ENCODE data around the gene GRN.
"Not testable (repeated sequence)": the region's sequence is repeated elsewhere in the genome, so short reads cannot be mapped to it uniquely, and the experiment has no call there.

GRN gene

GRCh38 chr17:44323359-44324091 lies 21.6 kb upstream of the GRN start:
- H3K4me1 ChIP-seq: no peaks in the 10 kb centered on the region
- TF ChIP-seq, protein P1, sequence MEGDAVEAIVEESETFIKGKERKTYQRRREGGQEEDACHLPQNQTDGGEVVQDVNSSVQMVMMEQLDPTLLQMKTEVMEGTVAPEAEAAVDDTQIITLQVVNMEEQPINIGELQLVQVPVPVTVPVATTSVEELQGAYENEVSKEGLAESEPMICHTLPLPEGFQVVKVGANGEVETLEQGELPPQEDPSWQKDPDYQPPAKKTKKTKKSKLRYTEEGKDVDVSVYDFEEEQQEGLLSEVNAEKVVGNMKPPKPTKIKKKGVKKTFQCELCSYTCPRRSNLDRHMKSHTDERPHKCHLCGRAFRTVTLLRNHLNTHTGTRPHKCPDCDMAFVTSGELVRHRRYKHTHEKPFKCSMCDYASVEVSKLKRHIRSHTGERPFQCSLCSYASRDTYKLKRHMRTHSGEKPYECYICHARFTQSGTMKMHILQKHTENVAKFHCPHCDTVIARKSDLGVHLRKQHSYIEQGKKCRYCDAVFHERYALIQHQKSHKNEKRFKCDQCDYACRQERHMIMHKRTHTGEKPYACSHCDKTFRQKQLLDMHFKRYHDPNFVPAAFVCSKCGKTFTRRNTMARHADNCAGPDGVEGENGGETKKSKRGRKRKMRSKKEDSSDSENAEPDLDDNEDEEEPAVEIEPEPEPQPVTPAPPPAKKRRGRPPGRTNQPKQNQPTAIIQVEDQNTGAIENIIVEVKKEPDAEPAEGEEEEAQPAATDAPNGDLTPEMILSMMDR (IDR thresholded peaks at IDR 0.05; ENCODE audit: low read depth, low read length): no peak
- H3K4me3 ChIP-seq (ENCODE audit: low read depth, low read length): peak overlapping the region; percentile 93
- peaks cover 43% of the 10 kb centered on the region for H3K36me3 ChIP-seq
- H3K9me3 ChIP-seq: no peaks in the 10 kb centered on the region
- DNase-seq: no peak
- no peaks in the 10 kb centered on the region for H3K27me3 ChIP-seq

- Histone ChIP-seq H3K9me3 (no peaks in the 10 kb centered on the region), H3K36me3 (peaks cover 37% of the 10 kb centered on the region), H3K27me3 (no peaks in the 10 kb centered on the region), H3K4me3 (ENCODE audit: low read depth, low read length) (peak overlapping the region; percentile 93), H3K4me1 (no peaks in the 10 kb centered on the region)
- DNase-seq: no peak
- TF ChIP-seq, protein P1 (IDR thresholded peaks at IDR 0.05; ENCODE audit: low read depth, low read length): no peak
These were observed 21.0 kb upstream of the GRN start for GRCh38 chr17:44324092-44324570.

DNA sequence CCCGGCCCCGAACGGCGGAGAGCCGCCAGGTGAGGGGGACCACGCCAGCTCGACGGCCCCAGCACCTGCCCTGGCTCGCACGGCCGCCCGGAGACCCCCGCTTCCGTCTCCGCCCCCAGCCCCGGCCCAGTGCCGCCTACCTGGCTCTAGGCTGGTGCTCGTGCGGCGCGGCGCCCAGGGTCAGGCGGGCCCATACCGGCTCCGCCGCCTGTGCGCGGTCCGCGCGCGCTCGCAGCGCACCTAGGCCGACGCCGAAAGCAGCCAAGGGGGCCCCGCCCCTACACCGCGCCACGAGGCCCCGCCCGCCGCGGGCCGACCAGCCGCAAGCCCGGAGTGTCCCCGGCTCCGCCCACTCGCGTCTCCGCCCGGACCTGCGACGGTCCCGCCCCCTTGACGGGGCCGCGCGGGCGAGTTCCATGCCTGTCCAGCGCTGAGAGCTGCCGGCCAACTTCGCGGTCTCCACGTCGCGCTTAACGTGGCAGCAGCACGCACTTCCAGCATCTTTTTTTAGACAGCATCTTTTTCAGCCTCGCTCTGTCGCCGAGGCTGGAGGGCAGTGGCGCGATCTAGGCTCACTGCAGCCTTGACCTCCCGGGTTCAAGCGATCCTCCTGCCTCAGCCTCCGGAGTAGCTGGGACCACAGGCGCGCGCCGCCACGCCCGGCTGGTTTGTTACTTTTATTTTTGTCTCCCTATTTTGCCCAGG lies 20.4 kb upstream of the GRN start, which contains the start of gene SLC25A39:
Gene SLC25A39 (minus strand): TSS at position 253 of the 705 bp plus-strand sequence. CDS start 1,261 bp downstream, outside the sequence.
- H3K4me3 ChIP-seq (ENCODE audit: low read depth, low read length): peak within 1 kb of the TSS; percentile 93
- H3K4me1 ChIP-seq: no peaks in the 10 kb centered on the region
- H3K9me3 ChIP-seq: no peaks in the 10 kb centered on the region
- DNase-seq: peak; percentile 96
- H3K27me3 ChIP-seq: no peaks in the 10 kb centered on the region
- TF ChIP-seq, protein P1 (IDR thresholded peaks at IDR 0.05; ENCODE audit: low read depth, low read length): no peak
- H3K36me3 ChIP-seq: peaks cover 31% of the 10 kb centered on the region

GRCh38 chr17:44326861-44327444 lies 18.1 kb upstream of the GRN start:
- Histone ChIP-seq H3K9me3 (no peaks in the 10 kb centered on the region), H3K36me3 (peaks cover 9% of the 10 kb centered on the region), H3K4me3 (ENCODE audit: low read depth, low read length) (no peak overlapping the region), H3K4me1 (0 out of 2 replicates have a peak, but pooled peaks cover 3% of the 10 kb centered on the region), H3K27me3 (no peaks in the 10 kb centered on the region)
- TF ChIP-seq, protein P1 (IDR thresholded peaks at IDR 0.05; ENCODE audit: low read depth, low read length): no peak
- peak; percentile 96 for DNase-seq

DNA sequence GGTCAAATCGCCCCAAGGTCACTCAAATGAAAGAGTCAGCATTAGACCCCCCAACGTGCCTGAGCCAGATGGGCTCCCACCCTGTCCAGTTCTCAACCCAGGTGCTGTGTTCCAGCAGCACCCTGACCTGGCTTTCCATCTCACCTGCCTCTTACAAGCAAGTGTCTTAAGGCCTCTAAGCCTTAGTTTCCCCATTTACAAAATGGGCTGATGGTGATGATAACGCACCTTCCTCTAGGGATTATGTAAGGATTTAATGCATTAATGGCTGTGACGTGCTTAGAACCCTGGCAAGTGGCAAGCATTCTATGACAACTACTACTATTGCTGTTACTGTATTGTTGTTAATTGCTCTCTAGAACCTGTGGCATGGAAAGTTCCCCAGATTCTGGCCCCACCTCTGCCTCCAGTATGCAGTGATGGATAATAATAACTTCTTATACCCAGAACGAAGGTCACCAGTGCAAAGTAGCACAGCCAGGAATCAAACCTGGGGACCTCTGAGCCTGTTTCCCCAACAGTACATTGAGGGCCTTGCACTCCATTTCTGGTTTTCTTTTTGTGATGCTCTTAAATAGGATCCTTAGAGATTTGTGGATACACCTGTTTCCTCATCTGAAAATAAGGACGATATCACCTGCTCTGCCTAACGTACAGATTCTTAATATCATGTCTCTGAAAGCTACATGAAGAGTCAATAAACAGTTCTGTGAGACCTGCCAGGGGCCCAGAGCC lies 17.2 kb upstream of the GRN start:
- no peak for DNase-seq
- TF ChIP-seq, protein P1 (IDR thresholded peaks at IDR 0.05; ENCODE audit: low read depth, low read length): no peak
- peaks cover 2% of the 10 kb centered on the region for H3K36me3 ChIP-seq
- H3K27me3 ChIP-seq: no peaks in the 10 kb centered on the region
- H3K4me3 ChIP-seq (ENCODE audit: low read depth, low read length): no peak overlapping the region
- H3K4me1 ChIP-seq: 0 out of 2 replicates have a peak, but pooled peaks cover 3% of the 10 kb centered on the region
- no peaks in the 10 kb centered on the region for H3K9me3 ChIP-seq

GRCh38 chr17:44329516-44329915 lies 15.6 kb upstream of the GRN start:
- H3K4me1 ChIP-seq; DNase-seq; H3K9me3 ChIP-seq; H3K36me3 ChIP-seq; H3K27me3 ChIP-seq; H3K4me3 ChIP-seq (ENCODE audit: low read depth, low read length): not testable (repeated sequence)

GRCh38 chr17:44330263-44330662 lies 14.8 kb upstream of the GRN start:
- not testable (repeated sequence) for H3K4me1 ChIP-seq; H3K4me3 ChIP-seq (ENCODE audit: low read depth, low read length); H3K9me3 ChIP-seq; DNase-seq; H3K36me3 ChIP-seq; H3K27me3 ChIP-seq

All from BE2C (cell line).